HepG2 (cell line): Measurements from ENCODE around the gene S100A10. TPM values are rescaled to one million over a fixed set of nuclear protein-coding genes. Genes with fewer than 3 reads are reported as not detected.

Source experiments
- ATAC-seq: fragments of 200-7000 bp; cut with Tn5 transposase; 3 replicates; pipeline ENCODE4 v1.9.1; 2020; ENCODE audit warnings: mild to moderate bottlenecking, moderate library complexity
- BruUV-seq: library from RNA; stranded (reverse); fragments of 400-500 nt; replicated peaks from 2 replicates; lab custom pipeline; 2021; lab: Mats Ljungman, UMichigan
- CTCF ChIA-PET: fragments of 300-600 bp; formaldehyde crosslinking; extraction: SDS; loops from one replicate; lab custom pipeline; 2021; ENCODE audit warnings: low total read pairs, inconsistent platforms, low intra/inter-chr PET ratio; lab: Yijun Ruan, JAX
- POLR2A ChIA-PET: fragments of 350-600 bp; sonication (Branson Sonifier 250); formaldehyde crosslinking; loops from one replicate; lab custom pipeline; 2020; ENCODE audit warnings: antibody characterized with exemption, inconsistent platforms; lab: Yijun Ruan, JAX
- DNase-seq: peaks from one replicate; pipeline ENCODE4 v3.0.0-alpha.2; 2015; ENCODE audit warnings: low spot score
- FAIRE-seq: peaks from 3 replicates; lab custom pipeline; 2011; peaks lifted over from hg19 to GRCh38; lab: Jason Lieb, UNC
- H2AFZ ChIP-seq: one replicate; pipeline ENCODE4 v1.6.1; 2011; ENCODE audit warnings: low read length, inconsistent platforms
- H3K27ac ChIP-seq: fragments of 300-600 bp; 3 replicates; pipeline ENCODE4 v1.8.0; 2011; ENCODE audit warnings: mixed run types, mild to moderate bottlenecking, mixed read lengths, low read length, inconsistent platforms; ENCODE audit not compliant: insufficient read depth; ENCODE audit errors: extremely low read length
- H3K27me3 ChIP-seq, 2 experiments: fragments of 200-600 bp in 1 of 2; 2 replicates in 1 of 2; 3 replicates in 1 of 2; pipeline versions ENCODE4 v1.6.0 to v1.8.0; 2011; ENCODE audit warnings: low read length in 2 of 2, mild to moderate bottlenecking in 2 of 2, moderate library complexity in 2 of 2, inconsistent platforms in 1 of 2; ENCODE audit not compliant: insufficient read depth in 2 of 2, control insufficient read depth in 1 of 2
- H3K36me3 ChIP-seq, 2 experiments: fragments of 200-600 bp in 1 of 2; replicated peaks in 1 of 2; 2 replicates in 1 of 2; 3 replicates in 1 of 2; pipeline versions ENCODE4 v1.5.1 to v1.8.0; 2011; ENCODE audit warnings: low read length in 2 of 2, inconsistent platforms in 1 of 2; ENCODE audit not compliant: insufficient read depth in 2 of 2, control insufficient read depth in 1 of 2
- H3K4me1 ChIP-seq: 2 replicates; pipeline ENCODE4 v1.5.1; 2012; ENCODE audit warnings: low read length, inconsistent platforms; ENCODE audit not compliant: insufficient read depth
- H3K4me2 ChIP-seq: 2 replicates; pipeline ENCODE4 v1.6.0; 2011; ENCODE audit warnings: low read depth, low read length, inconsistent platforms
- H3K4me3 ChIP-seq, 3 experiments: fragments of 200-600 bp in 1 of 3; sonication (generic), shearing (Covaris generic) in 1 of 3; replicated peaks in 1 of 3; 2 replicates each; pipeline ENCODE4 v1.5.1; 2011 to 2016; ENCODE audit warnings: low read length in 3 of 3, inconsistent platforms in 2 of 3, low read depth in 2 of 3, mild to moderate bottlenecking in 2 of 3, control low read depth in 1 of 3, mixed read lengths in 1 of 3; ENCODE audit not compliant: insufficient read depth in 1 of 3
- H3K79me2 ChIP-seq: one replicate; pipeline ENCODE4 v1.6.1; 2011; ENCODE audit warnings: low read length, inconsistent platforms; ENCODE audit not compliant: insufficient read depth
- H3K9ac ChIP-seq: 2 replicates; pipeline ENCODE4 v1.6.0; 2011; ENCODE audit warnings: mild to moderate bottlenecking, low read depth, low read length, inconsistent platforms; ENCODE audit not compliant: insufficient read depth
- H3K9me3 ChIP-seq: 2 replicates; pipeline ENCODE4 v1.5.1; 2012; ENCODE audit warnings: mild to moderate bottlenecking, low read length
- H4K20me1 ChIP-seq: 2 replicates; pipeline ENCODE4 v1.6.0; 2011; ENCODE audit warnings: inconsistent platforms, mild to moderate bottlenecking, low read length, moderate library complexity; ENCODE audit not compliant: insufficient read depth
- ARNT2 ChIP-seq: sonication (generic); formaldehyde crosslinking; IDR thresholded peaks from 2 replicates; pipeline ENCODE4 v1.8.0; 2022; ENCODE audit warnings: mild to moderate bottlenecking, low read depth, missing genetic modification reagents, moderate library complexity
- BRCA1 ChIP-seq: sonication (generic); formaldehyde crosslinking; IDR thresholded peaks from 2 replicates; pipeline ENCODE4 v1.4.0; 2020; ENCODE audit warnings: missing genetic modification reagents
- ELF1 ChIP-seq: sonication (generic); formaldehyde crosslinking; IDR thresholded peaks from 2 replicates; pipeline ENCODE4 v1.4.0; 2020; ENCODE audit warnings: missing genetic modification reagents
- FOXK1 ChIP-seq: sonication (generic); formaldehyde crosslinking; IDR thresholded peaks from 2 replicates; pipeline ENCODE4 v1.4.0; 2020; ENCODE audit warnings: low read depth, missing genetic modification reagents, borderline replicate concordance
- GATAD2A ChIP-seq: IDR thresholded peaks from 2 replicates; pipeline ENCODE4 v1.6.1; 2016
- GLI4 ChIP-seq: sonication (generic); formaldehyde crosslinking; IDR thresholded peaks from 2 replicates; pipeline ENCODE4 v1.5.1; 2020; ENCODE audit warnings: missing genetic modification reagents, mild to moderate bottlenecking, moderate library complexity, borderline replicate concordance
- PCBP2 ChIP-seq: fragments of 200-400 bp; formaldehyde crosslinking; optimal IDR thresholded peaks from 2 replicates; pipeline ENCODE3; 2018; ENCODE audit warnings: low read length, low read depth; ENCODE audit not compliant: poor library complexity, severe bottlenecking
- PLRG1 ChIP-seq: fragments of 450-650 bp; conservative IDR thresholded peaks from 2 replicates; pipeline ENCODE4 v1.6.1; 2016
- SAFB2 ChIP-seq: sonication (generic); formaldehyde crosslinking; IDR thresholded peaks from 2 replicates; pipeline ENCODE4 v1.5.1; 2020; ENCODE audit warnings: missing genetic modification reagents, low read depth, mild to moderate bottlenecking, borderline replicate concordance
- SNAI1 ChIP-seq: sonication (generic); formaldehyde crosslinking; IDR thresholded peaks from 2 replicates; pipeline ENCODE4 v1.5.0; 2020; ENCODE audit warnings: mild to moderate bottlenecking, missing genetic modification reagents, borderline replicate concordance
- TRIM24 ChIP-seq: sonication (generic); formaldehyde crosslinking; IDR thresholded peaks from 2 replicates; pipeline ENCODE4 v1.8.0; 2022; ENCODE audit warnings: mild to moderate bottlenecking, missing genetic modification reagents
- ZEB1 ChIP-seq: IDR thresholded peaks from 2 replicates; pipeline ENCODE4 v1.6.1; 2012; ENCODE audit warnings: mild to moderate bottlenecking, low read depth, inconsistent platforms; ENCODE audit not compliant: insufficient replicate concordance
- WGBS: methylation state at CpG from one replicate; pipeline ENCODE4 v1.1.6; 2017; ENCODE audit warnings: low lambda C conversion rate; 5-methylcytosine and 5-hydroxymethylcytosine counted together
- in situ Hi-C: cut with HindIII; loops from 2 replicates; pipeline ENCODE4 v1.10.0; 2017; ENCODE audit warnings: low pct_unique_long_range_greater_than_20kb; ENCODE audit not compliant: extremely low pct_ligation_motif_present
- intact Hi-C: fragments of 100-400 bp; cut with micrococcal nuclease; formaldehyde crosslinking; loops from one replicate; pipeline ENCODE4 v1.10.0; 2022; ENCODE audit not compliant: unreplicated experiment
- polyA plus RNA-seq, 8 experiments: library from polyadenylated mRNA; depleted of rRNA in 3 of 8; stranded (reverse) in 7 of 8; unstranded in 1 of 8; fragments of >200 nt; fragmentation: Illumina TruSeq in 4 of 8; extraction: Trizol in 4 of 8; gene quantifications; 2 replicates each; pipeline versions ENCODE4 v1.2.1 to v1.2.3, GENCODE V29; 2011 to 2016; ENCODE audit warnings: low read depth in 4 of 8, missing spikeins in 1 of 8, mixed read lengths in 1 of 8; ENCODE audit not compliant: insufficient read depth in 1 of 8
- total RNA-seq, 5 experiments: library from RNA; depleted of rRNA; stranded (reverse); fragments of >200 nt; fragmentation: Illumina TruSeq; extraction: Trizol; gene quantifications; 2 replicates each; pipeline ENCODE4 v1.2.3, GENCODE V29; 2016; ENCODE audit warnings: low read depth in 1 of 5
- TF ChIP-seq, protein P1 (sequence below): sonication (generic); formaldehyde crosslinking; IDR thresholded peaks from 2 replicates; pipeline ENCODE4 v1.5.0; 2020; ENCODE audit warnings: mild to moderate bottlenecking, missing genetic modification reagents, moderate library complexity
- TF ChIP-seq, protein P2 (sequence below): sonication (generic); formaldehyde crosslinking; IDR thresholded peaks from 2 replicates; pipeline ENCODE4 v1.5.0; 2020; ENCODE audit warnings: mild to moderate bottlenecking, low read depth, missing genetic modification reagents, borderline replicate concordance
- TF ChIP-seq, protein P3 (sequence below): sonication (generic); formaldehyde crosslinking; IDR thresholded peaks from 2 replicates; pipeline ENCODE4 v1.5.0; 2020; ENCODE audit warnings: missing genetic modification reagents
- TF ChIP-seq, protein P4 (sequence below): sonication (generic); formaldehyde crosslinking; IDR thresholded peaks from 2 replicates; pipeline ENCODE4 v1.4.0; 2020; ENCODE audit warnings: missing genetic modification reagents, mild to moderate bottlenecking, borderline replicate concordance

The S100A10 gene
- total and polyA plus RNA-seq, 2 of the 13 experiments (the other 11 are each of a cell fraction or from before 2014, with no cell fraction given): 16.8 to 28.7 TPM

DNA sequence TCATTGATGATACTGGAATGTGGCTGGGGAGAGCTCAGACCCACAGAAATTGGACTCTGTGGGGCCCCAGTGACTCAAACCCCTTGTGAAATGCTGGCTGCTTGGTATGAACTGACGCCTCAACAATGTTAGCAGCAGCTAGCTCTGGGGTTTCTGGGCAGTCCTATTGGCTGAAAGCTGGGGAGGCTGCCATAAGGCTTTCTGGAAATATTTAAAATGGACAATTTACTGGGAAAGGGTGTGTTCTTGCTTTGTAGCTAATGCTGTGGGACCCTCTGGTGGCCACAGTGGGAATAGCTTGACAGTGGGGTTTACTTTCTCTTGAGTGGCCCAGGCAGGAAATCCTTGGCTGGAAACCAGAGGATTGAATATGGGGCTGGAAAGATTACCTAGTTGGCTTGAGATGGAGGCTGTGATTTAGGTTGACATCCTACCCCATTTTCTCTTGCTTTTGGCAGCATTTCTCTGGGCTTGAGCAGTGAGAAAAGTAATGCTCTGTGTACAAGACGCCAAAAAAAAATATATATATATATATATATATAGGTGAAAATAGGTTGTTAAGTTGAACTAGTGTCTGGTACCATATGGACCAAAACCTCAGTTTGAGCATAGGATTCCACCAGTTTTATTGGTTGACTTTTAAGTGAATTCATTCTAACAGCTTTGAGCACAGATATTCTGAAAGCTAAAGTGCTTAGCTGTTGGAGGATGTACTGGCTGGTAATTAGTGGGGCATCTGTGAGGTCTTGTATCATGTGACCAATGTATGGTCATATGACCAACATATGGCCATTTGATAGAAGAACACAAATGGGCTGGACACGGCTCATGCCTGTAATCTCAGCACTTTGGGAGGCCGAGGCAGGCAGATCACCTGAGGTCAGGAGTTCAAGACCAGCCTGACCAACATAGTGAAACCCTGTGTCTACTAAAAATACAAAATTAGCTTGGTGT is 8.2 kb upstream of the S100A10 start:
- no peak overlapping the region for H2AFZ ChIP-seq
- CTCF ChIA-PET: interaction anchor here (0.8 to 6.2 kb wide), 5 partner anchors 13 to 113 kb away, joined by 3 to 48 read pairs (median 3); no protein-coding TSS in a partner anchor
- no peaks in the 10 kb centered on the region for H3K79me2 ChIP-seq
- ATAC-seq (peak; percentile 74), DNase-seq (peak; percentile 72), FAIRE-seq (peak; percentile 84)
- H4K20me1 ChIP-seq: no peaks in the 10 kb centered on the region
- no peak overlapping the region for H3K27ac ChIP-seq
- no peaks in the 10 kb centered on the region for H3K9me3 ChIP-seq
- intact Hi-C loops (loop anchor here (1.0 to 2.0 kb wide), 3 partner anchors 34 to 113 kb away; no protein-coding TSS in a partner anchor), in situ Hi-C loops (no loop called here)
- H3K9ac ChIP-seq: no peak overlapping the region
- H3K4me3 ChIP-seq: no peak overlapping the region
- WGBS: 70% methylated on average over 4 of the region's 4 CpGs
- H3K4me1 ChIP-seq: peaks cover 11% of the 10 kb centered on the region
- peaks cover 0 to 5% of the 10 kb centered on the region in 2 experiments; a peak in 2 of 5 replicates for H3K27me3 ChIP-seq
- POLR2A ChIA-PET: interaction anchor here (0.9 to 2.2 kb wide), 7 partner anchors 9 to 93 kb away, joined by 3 to 12 read pairs (median 3); partner anchors contain the start of genes S100A10 and THEM4
- no peaks in the 10 kb centered on the region for H3K36me3 ChIP-seq
- BruUV-seq: no TSS peak
- peak overlapping the region; percentile 30 for H3K4me2 ChIP-seq
- TF ChIP-seq, protein P1, sequence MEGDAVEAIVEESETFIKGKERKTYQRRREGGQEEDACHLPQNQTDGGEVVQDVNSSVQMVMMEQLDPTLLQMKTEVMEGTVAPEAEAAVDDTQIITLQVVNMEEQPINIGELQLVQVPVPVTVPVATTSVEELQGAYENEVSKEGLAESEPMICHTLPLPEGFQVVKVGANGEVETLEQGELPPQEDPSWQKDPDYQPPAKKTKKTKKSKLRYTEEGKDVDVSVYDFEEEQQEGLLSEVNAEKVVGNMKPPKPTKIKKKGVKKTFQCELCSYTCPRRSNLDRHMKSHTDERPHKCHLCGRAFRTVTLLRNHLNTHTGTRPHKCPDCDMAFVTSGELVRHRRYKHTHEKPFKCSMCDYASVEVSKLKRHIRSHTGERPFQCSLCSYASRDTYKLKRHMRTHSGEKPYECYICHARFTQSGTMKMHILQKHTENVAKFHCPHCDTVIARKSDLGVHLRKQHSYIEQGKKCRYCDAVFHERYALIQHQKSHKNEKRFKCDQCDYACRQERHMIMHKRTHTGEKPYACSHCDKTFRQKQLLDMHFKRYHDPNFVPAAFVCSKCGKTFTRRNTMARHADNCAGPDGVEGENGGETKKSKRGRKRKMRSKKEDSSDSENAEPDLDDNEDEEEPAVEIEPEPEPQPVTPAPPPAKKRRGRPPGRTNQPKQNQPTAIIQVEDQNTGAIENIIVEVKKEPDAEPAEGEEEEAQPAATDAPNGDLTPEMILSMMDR: peak; percentile 81
- TF ChIP-seq GATAD2A (CRISPR knock-in tag) (0 out of 2 replicates have a peak, but pooled peaks have one; percentile 14), PLRG1 (no peak), ARNT2 (CRISPR knock-in tag) (no peak), GLI4 (CRISPR knock-in tag) (no peak), TRIM24 (CRISPR knock-in tag) (no peak), FOXK1 (no peak), SAFB2 (CRISPR knock-in tag) (no peak), PCBP2 (no peak), SNAI1 (CRISPR knock-in tag) (no peak), ELF1 (no peak), ZEB1 (no peak), BRCA1 (no peak)
- TF ChIP-seq, protein P2, sequence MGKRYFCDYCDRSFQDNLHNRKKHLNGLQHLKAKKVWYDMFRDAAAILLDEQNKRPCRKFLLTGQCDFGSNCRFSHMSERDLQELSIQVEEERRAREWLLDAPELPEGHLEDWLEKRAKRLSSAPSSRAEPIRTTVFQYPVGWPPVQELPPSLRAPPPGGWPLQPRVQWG (CRISPR knock-in tag): no peak
- TF ChIP-seq, protein P3, sequence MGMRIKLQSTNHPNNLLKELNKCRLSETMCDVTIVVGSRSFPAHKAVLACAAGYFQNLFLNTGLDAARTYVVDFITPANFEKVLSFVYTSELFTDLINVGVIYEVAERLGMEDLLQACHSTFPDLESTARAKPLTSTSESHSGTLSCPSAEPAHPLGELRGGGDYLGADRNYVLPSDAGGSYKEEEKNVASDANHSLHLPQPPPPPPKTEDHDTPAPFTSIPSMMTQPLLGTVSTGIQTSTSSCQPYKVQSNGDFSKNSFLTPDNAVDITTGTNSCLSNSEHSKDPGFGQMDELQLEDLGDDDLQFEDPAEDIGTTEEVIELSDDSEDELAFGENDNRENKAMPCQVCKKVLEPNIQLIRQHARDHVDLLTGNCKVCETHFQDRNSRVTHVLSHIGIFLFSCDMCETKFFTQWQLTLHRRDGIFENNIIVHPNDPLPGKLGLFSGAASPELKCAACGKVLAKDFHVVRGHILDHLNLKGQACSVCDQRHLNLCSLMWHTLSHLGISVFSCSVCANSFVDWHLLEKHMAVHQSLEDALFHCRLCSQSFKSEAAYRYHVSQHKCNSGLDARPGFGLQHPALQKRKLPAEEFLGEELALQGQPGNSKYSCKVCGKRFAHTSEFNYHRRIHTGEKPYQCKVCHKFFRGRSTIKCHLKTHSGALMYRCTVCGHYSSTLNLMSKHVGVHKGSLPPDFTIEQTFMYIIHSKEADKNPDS (CRISPR knock-in tag): no peak
- TF ChIP-seq, protein P4, sequence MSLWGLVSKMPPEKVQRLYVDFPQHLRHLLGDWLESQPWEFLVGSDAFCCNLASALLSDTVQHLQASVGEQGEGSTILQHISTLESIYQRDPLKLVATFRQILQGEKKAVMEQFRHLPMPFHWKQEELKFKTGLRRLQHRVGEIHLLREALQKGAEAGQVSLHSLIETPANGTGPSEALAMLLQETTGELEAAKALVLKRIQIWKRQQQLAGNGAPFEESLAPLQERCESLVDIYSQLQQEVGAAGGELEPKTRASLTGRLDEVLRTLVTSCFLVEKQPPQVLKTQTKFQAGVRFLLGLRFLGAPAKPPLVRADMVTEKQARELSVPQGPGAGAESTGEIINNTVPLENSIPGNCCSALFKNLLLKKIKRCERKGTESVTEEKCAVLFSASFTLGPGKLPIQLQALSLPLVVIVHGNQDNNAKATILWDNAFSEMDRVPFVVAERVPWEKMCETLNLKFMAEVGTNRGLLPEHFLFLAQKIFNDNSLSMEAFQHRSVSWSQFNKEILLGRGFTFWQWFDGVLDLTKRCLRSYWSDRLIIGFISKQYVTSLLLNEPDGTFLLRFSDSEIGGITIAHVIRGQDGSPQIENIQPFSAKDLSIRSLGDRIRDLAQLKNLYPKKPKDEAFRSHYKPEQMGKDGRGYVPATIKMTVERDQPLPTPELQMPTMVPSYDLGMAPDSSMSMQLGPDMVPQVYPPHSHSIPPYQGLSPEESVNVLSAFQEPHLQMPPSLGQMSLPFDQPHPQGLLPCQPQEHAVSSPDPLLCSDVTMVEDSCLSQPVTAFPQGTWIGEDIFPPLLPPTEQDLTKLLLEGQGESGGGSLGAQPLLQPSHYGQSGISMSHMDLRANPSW (CRISPR knock-in tag): no peak
